Parathyroid adenoma (tissue), 2 donors: ENCODE results near the gene AKR1E2.

ENCODE experiments used
- H2AFZ ChIP-seq: fragments of 300-600 bp; sonication (generic); one replicate; pipeline ENCODE4 v1.7.0; 2017; ENCODE audit warnings: antibody characterized with exemption, mild to moderate bottlenecking
- H3K27ac ChIP-seq: fragments of 300-600 bp; sonication (generic); one replicate; pipeline ENCODE4 v1.7.0; 2017
- H3K27me3 ChIP-seq: fragments of 300-600 bp; sonication (generic); one replicate; pipeline ENCODE4 v1.7.0; 2017; ENCODE audit warnings: low read length; ENCODE audit not compliant: control insufficient read depth, insufficient read depth
- H3K36me3 ChIP-seq: fragments of 300-600 bp; sonication (generic); one replicate; pipeline ENCODE4 v1.7.0; 2017; ENCODE audit warnings: low read length; ENCODE audit not compliant: control insufficient read depth, insufficient read depth
- H3K4me1 ChIP-seq: fragments of 300-600 bp; sonication (generic); one replicate; pipeline ENCODE4 v1.7.0; 2017; ENCODE audit warnings: control low read depth
- H3K4me2 ChIP-seq: fragments of 300-600 bp; sonication (generic); one replicate; pipeline ENCODE4 v1.7.0; 2017; ENCODE audit warnings: low read length
- H3K4me3 ChIP-seq: fragments of 300-600 bp; sonication (generic); one replicate; pipeline ENCODE4 v1.7.0; 2017; ENCODE audit warnings: low read depth, low read length
- H3K79me2 ChIP-seq: fragments of 300-600 bp; sonication (generic); one replicate; pipeline ENCODE4 v1.7.0; 2017; ENCODE audit warnings: control low read depth
- H3K9ac ChIP-seq: fragments of 300-600 bp; sonication (generic); one replicate; pipeline ENCODE4 v1.7.0; 2017; ENCODE audit warnings: mild to moderate bottlenecking
- H3K9me3 ChIP-seq: fragments of 300-600 bp; sonication (generic); one replicate; pipeline ENCODE4 v1.7.0; 2017; ENCODE audit warnings: low read length; ENCODE audit not compliant: control insufficient read depth
- TF ChIP-seq, protein P1 (sequence below): fragments of 300-600 bp; sonication (generic); IDR thresholded peaks from one replicate; pipeline ENCODE4 v1.7.0; 2017; ENCODE audit warnings: antibody characterized with exemption, mild to moderate bottlenecking
- donor health status: primary hyperparathyroidism.

AKR1E2 gene

GRCh38 chr10:4835494-4835918 lies 9.5 kb downstream of the AKR1E2 start:
- no peaks in the 10 kb centered on the region for H3K79me2 ChIP-seq
- H3K27me3 ChIP-seq: no peaks in the 10 kb centered on the region
- no peak overlapping the region for H3K9ac ChIP-seq
- H2AFZ ChIP-seq: no peak overlapping the region
- no peaks in the 10 kb centered on the region for H3K9me3 ChIP-seq
- no peaks in the 10 kb centered on the region for H3K4me1 ChIP-seq
- TF ChIP-seq, protein P1, sequence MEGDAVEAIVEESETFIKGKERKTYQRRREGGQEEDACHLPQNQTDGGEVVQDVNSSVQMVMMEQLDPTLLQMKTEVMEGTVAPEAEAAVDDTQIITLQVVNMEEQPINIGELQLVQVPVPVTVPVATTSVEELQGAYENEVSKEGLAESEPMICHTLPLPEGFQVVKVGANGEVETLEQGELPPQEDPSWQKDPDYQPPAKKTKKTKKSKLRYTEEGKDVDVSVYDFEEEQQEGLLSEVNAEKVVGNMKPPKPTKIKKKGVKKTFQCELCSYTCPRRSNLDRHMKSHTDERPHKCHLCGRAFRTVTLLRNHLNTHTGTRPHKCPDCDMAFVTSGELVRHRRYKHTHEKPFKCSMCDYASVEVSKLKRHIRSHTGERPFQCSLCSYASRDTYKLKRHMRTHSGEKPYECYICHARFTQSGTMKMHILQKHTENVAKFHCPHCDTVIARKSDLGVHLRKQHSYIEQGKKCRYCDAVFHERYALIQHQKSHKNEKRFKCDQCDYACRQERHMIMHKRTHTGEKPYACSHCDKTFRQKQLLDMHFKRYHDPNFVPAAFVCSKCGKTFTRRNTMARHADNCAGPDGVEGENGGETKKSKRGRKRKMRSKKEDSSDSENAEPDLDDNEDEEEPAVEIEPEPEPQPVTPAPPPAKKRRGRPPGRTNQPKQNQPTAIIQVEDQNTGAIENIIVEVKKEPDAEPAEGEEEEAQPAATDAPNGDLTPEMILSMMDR: no peak
- no peak overlapping the region for H3K27ac ChIP-seq
- H3K36me3 ChIP-seq: no peaks in the 10 kb centered on the region
- H3K4me2 ChIP-seq: no peak overlapping the region
- no peak overlapping the region for H3K4me3 ChIP-seq

- Histone ChIP-seq H3K36me3 (no peaks in the 10 kb centered on the region), H3K4me3 (no peak overlapping the region), H3K9ac (no peak overlapping the region), H3K9me3 (no peaks in the 10 kb centered on the region), H3K27me3 (no peaks in the 10 kb centered on the region), H3K79me2 (no peaks in the 10 kb centered on the region), H3K4me2 (no peak overlapping the region), H3K27ac (no peak overlapping the region), H3K4me1 (no peaks in the 10 kb centered on the region), H2AFZ (no peak overlapping the region)
- TF ChIP-seq, protein P1: no peak
Measured at GRCh38 chr10:4836416-4836969, 10.5 kb downstream of the AKR1E2 start.

- Histone ChIP-seq H3K4me3 (no peak overlapping the region), H3K79me2 (no peaks in the 10 kb centered on the region), H3K27me3 (no peaks in the 10 kb centered on the region), H3K9me3 (no peaks in the 10 kb centered on the region), H3K4me1 (no peaks in the 10 kb centered on the region), H3K4me2 (no peak overlapping the region), H3K9ac (no peak overlapping the region), H3K27ac (no peak overlapping the region), H3K36me3 (no peaks in the 10 kb centered on the region), H2AFZ (no peak overlapping the region)
- TF ChIP-seq, protein P1: no peak
Measured at GRCh38 chr10:4837551-4837950, 11.5 kb downstream of the AKR1E2 start.

- Histone ChIP-seq H2AFZ (no peak overlapping the region), H3K9ac (no peak overlapping the region), H3K27me3 (no peaks in the 10 kb centered on the region), H3K36me3 (no peaks in the 10 kb centered on the region), H3K79me2 (no peaks in the 10 kb centered on the region), H3K27ac (no peak overlapping the region), H3K9me3 (no peaks in the 10 kb centered on the region), H3K4me3 (no peak overlapping the region), H3K4me1 (no peaks in the 10 kb centered on the region), H3K4me2 (no peak overlapping the region)
- TF ChIP-seq, protein P1: no peak
Measured at GRCh38 chr10:4838743-4839142, 12.7 kb downstream of the AKR1E2 start.

DNA sequence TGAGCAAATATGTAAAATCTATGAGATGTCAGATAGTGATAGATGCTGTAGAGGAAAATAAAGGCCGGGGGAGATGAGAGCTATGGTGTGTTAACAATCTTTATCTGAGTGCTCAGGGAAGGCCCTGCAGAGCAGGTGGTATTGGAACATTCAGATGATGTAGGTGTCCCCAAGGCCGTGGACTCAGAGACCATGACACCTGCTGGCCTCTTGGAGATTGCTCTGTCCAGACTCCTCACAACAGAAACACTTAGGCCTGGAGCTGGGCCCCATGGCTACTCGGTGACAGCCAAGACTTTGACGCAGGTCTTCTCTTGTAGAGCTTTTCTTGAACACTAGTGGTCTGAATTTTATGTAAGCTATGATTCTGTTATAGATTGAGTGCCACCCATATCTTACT lies 13.3 kb downstream of the AKR1E2 start:
- no peaks in the 10 kb centered on the region for H3K4me1 ChIP-seq
- H3K4me3 ChIP-seq: no peak overlapping the region
- H3K79me2 ChIP-seq: no peaks in the 10 kb centered on the region
- TF ChIP-seq, protein P1: no peak
- no peak overlapping the region for H3K9ac ChIP-seq
- no peak overlapping the region for H3K4me2 ChIP-seq
- H2AFZ ChIP-seq: no peak overlapping the region
- no peaks in the 10 kb centered on the region for H3K36me3 ChIP-seq
- no peaks in the 10 kb centered on the region for H3K9me3 ChIP-seq
- no peak overlapping the region for H3K27ac ChIP-seq
- H3K27me3 ChIP-seq: no peaks in the 10 kb centered on the region
